ENCODE data around the gene PIEZO1.

PIEZO1 gene

GRCh38 chr16:88681709-88682451 is 103.1 kb downstream of the PIEZO1 start:
- Mint-ChIP-seq H3K27me3 (ENCODE audit: low read depth, poor library complexity) (peaks cover 47% of the 10 kb centered on the region), H3K4me1 (peaks cover 18% of the 10 kb centered on the region), H3K36me3 (ENCODE audit: low read depth) (no peaks in the 10 kb centered on the region), H3K4me3 (no peak overlapping the region), H3K9me3 (no peaks in the 10 kb centered on the region), H3K27ac (no peak overlapping the region)
- TF ChIP-seq CTCF (IDR thresholded peaks at IDR 0.05): no peak
- no peak for DNase-seq

- Mint-ChIP-seq H3K4me1 (peaks cover 18% of the 10 kb centered on the region), H3K27ac (no peak overlapping the region), H3K36me3 (ENCODE audit: low read depth) (no peaks in the 10 kb centered on the region), H3K27me3 (ENCODE audit: low read depth, poor library complexity) (peaks cover 43% of the 10 kb centered on the region), H3K4me3 (no peak overlapping the region), H3K9me3 (no peaks in the 10 kb centered on the region)
- peak; percentile 17 for TF ChIP-seq CTCF (IDR thresholded peaks at IDR 0.05)
- no peak for DNase-seq
Observed at GRCh38 chr16:88681084-88681680, 103.8 kb downstream of the PIEZO1 start.

- Mint-ChIP-seq H3K9me3 (no peaks in the 10 kb centered on the region), H3K36me3 (ENCODE audit: low read depth) (no peaks in the 10 kb centered on the region), H3K4me3 (no peak overlapping the region), H3K27me3 (ENCODE audit: low read depth, poor library complexity) (peaks cover 38% of the 10 kb centered on the region), H3K27ac (no peak overlapping the region), H3K4me1 (peaks cover 18% of the 10 kb centered on the region)
- TF ChIP-seq CTCF (IDR thresholded peaks at IDR 0.05): no peak
- no peak for DNase-seq
Observed at GRCh38 chr16:88680554-88681083, 104.4 kb downstream of the PIEZO1 start.

DNA sequence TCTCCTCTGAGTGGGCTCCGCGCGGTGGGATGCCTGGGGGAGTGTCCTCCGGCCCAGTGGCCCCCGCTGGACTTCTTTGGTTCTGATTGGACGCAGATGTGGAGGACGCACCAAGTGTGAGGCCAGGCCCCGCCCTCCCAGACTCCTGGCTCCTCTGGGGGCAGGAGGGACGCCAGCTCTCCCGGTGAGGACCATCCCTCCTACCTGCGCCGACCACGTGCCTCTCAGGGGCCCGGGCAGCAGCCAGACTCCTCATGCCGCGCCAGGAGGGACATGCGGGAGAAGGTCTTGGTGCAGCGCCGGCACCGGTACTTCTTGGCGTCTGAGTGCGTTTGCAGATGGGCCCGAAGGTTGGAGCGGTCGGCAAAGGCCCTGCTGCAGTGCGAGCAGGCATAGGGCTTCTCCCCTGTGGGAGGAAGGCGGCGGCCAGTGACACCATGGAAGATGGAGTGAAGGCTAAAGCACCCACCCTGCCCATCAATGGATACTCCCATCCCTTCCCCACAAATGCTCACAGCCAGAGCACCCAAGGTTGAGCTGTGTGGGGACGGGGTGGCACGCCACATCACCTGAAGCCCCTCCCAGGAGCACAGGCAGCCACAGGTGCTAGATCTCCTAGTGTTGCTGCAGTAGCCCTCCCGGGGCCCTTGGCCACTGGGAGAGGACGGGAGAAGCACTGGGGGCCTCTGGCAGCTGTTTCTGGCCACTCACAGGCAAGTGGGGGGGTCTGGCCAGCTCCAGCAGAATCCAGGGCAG is 106.6 kb downstream of the PIEZO1 start:
- Mint-ChIP-seq H3K27me3 (ENCODE audit: low read depth, poor library complexity) (peaks cover 16% of the 10 kb centered on the region), H3K27ac (no peak overlapping the region), H3K4me3 (no peak overlapping the region), H3K36me3 (ENCODE audit: low read depth) (no peaks in the 10 kb centered on the region), H3K9me3 (no peaks in the 10 kb centered on the region), H3K4me1 (peaks cover 5% of the 10 kb centered on the region)
- no peak for TF ChIP-seq CTCF (IDR thresholded peaks at IDR 0.05)
- DNase-seq: no peak

DNA sequence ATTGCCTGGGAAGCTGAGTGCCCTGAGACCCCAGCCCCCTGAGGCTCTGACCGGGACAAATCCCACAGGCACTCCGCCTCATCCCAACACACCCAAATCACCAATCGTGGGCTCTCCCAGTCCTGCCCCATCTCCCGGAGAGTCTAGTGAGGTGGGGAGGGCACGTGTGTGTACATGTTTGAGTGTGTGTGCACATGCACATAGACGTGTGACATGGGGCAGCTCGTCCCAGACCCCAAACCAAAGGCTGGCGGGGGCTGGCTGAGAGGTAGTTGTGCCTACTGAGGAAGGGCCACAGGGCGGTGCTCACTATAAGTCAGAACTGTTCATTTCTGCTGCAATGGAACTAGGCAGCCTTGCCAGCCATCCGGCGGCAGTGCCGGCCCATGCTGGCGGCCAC is 107.3 kb downstream of the PIEZO1 start:
- H3K4me3 Mint-ChIP-seq: no peak overlapping the region
- no peak overlapping the region for H3K27ac Mint-ChIP-seq
- no peak for DNase-seq
- no peak for TF ChIP-seq CTCF (IDR thresholded peaks at IDR 0.05)
- no peaks in the 10 kb centered on the region for H3K9me3 Mint-ChIP-seq
- H3K4me1 Mint-ChIP-seq: peaks cover 5% of the 10 kb centered on the region
- H3K27me3 Mint-ChIP-seq (ENCODE audit: low read depth, poor library complexity): peaks cover 12% of the 10 kb centered on the region
- H3K36me3 Mint-ChIP-seq (ENCODE audit: low read depth): no peaks in the 10 kb centered on the region
